ENCODE measurements around the gene THUMPD1. TPM values are rescaled to one million over a fixed set of nuclear protein-coding genes. Genes with fewer than 3 reads are reported as not detected.
"Not testable (repeated sequence)": the region's sequence is repeated elsewhere in the genome, so short reads cannot be mapped to it uniquely, and the experiment has no call there.

Gene THUMPD1
- total RNA-seq, 4 donors from 2014 or later = 26.5 to 58.0 (median 44.1) TPM

DNA sequence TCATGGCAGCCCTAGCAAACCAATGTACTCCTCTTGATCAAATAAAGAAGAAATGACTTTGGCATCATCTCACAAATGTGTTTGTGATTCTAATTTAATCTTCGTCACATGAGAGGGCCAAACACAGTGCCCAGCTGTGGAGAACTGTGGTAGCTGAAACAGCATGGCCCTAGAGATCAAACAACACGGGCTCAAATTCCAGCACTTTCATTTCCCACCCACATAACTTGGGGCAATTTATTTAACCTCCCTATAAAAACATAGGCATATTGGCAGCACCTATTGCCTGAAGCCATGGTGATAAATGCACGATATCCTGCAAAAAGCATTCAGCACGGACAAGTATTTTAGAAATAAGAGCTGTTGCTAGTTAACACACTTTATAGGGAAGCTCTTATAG is 46.6 kb downstream of the THUMPD1 start:
- WGBS, 2 donors = 46 to 54% methylated on average over 4 of the region's 4 CpGs
- no peak for TF ChIP-seq POLR2A (IDR thresholded peaks at IDR 0.05)
- TF ChIP-seq, protein P1, sequence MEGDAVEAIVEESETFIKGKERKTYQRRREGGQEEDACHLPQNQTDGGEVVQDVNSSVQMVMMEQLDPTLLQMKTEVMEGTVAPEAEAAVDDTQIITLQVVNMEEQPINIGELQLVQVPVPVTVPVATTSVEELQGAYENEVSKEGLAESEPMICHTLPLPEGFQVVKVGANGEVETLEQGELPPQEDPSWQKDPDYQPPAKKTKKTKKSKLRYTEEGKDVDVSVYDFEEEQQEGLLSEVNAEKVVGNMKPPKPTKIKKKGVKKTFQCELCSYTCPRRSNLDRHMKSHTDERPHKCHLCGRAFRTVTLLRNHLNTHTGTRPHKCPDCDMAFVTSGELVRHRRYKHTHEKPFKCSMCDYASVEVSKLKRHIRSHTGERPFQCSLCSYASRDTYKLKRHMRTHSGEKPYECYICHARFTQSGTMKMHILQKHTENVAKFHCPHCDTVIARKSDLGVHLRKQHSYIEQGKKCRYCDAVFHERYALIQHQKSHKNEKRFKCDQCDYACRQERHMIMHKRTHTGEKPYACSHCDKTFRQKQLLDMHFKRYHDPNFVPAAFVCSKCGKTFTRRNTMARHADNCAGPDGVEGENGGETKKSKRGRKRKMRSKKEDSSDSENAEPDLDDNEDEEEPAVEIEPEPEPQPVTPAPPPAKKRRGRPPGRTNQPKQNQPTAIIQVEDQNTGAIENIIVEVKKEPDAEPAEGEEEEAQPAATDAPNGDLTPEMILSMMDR (IDR thresholded peaks at IDR 0.05) = no peak
- no peaks in the 10 kb centered on the region for H3K9me3 ChIP-seq
- no peaks in the 10 kb centered on the region for H3K4me1 ChIP-seq
- no peak overlapping the region for H3K4me3 ChIP-seq
- no peaks in the 10 kb centered on the region for H3K36me3 ChIP-seq
- no peak overlapping the region for H3K27ac ChIP-seq
- intact Hi-C loops (cut with DNase I) = no loop called here
- no peaks in the 10 kb centered on the region for H3K27me3 ChIP-seq
- DNase-seq = no peak

DNA sequence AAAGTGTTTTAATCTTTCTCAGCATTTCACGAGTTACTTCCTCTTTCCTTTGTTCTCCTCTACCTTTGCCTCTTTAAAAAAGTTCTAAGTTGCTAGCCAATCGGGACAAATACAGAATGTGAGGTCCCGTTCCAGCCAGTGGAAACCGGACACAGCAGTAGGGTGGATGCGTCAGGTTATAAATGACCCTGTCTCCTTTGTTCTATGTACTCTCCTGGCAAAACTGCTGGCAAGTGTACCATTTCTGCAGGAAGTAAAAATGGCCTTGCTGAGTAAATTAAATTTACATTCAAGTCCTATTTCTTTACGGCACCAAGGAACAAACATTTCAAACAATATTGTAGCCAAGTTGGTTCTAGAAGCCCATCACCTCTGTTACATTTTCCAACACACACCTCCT is 47.5 kb downstream of the THUMPD1 start:
- H3K27ac ChIP-seq; H3K4me1 ChIP-seq; H3K9me3 ChIP-seq; H3K4me3 ChIP-seq; H3K27me3 ChIP-seq; DNase-seq; intact Hi-C loops (cut with DNase I); H3K36me3 ChIP-seq: not testable (repeated sequence)
- 42 to 45% methylated on average over 6 of the region's 6 CpGs for WGBS, 2 donors

DNA sequence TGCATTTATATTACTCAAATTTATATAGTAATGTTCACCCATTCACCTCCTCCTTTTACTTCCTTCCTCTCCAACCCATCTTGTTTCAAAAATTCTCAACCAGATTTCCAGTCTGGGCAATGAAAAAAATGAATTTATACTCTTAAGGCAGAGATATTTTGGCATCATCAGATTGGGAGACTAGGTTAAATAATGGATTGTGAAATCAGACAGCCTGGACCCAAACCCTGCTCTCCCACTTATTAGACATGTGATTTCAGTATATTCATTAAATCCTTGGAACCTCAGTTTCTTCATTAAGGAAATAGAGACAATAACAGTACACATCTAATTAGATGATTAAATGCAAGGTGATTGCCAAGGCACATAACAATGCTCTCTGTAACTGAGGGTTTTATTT is 52.0 kb downstream of the THUMPD1 start:
- Histone ChIP-seq H3K9me3 (no peaks in the 10 kb centered on the region), H3K27me3 (no peaks in the 10 kb centered on the region), H3K27ac (no peak overlapping the region), H3K36me3 (no peaks in the 10 kb centered on the region), H3K4me3 (no peak overlapping the region), H3K4me1 (no peaks in the 10 kb centered on the region)
- intact Hi-C loops (cut with DNase I) = no loop called here
- TF ChIP-seq POLR2A (IDR thresholded peaks at IDR 0.05) = no peak
- TF ChIP-seq, protein P1 (IDR thresholded peaks at IDR 0.05) = no peak
- no peak for DNase-seq

DNA sequence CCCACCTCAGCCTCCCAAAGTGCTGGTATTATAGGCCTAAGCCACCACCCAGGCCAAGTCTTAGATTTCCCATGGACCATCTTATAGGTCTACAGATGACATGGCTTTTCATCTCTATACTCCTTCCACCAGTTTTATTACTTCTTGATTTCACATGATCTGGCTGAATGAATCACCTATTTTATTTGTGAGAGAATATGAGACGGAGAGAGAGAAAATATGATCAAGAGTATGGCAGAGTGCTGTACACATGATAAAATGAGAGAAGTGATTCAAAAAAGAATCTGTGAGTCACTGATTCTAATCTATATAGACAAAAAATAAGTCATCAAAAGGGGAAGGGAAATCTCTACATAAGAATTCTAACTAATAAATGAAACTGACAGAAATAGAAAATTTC is 57.8 kb downstream of the THUMPD1 start:
- Histone ChIP-seq H3K36me3 (no peaks in the 10 kb centered on the region), H3K9me3 (no peaks in the 10 kb centered on the region), H3K27ac (no peak overlapping the region), H3K4me3 (no peak overlapping the region), H3K4me1 (no peaks in the 10 kb centered on the region), H3K27me3 (no peaks in the 10 kb centered on the region)
- intact Hi-C loops (cut with DNase I) = no loop called here
- TF ChIP-seq, protein P1 (IDR thresholded peaks at IDR 0.05) = no peak
- no peak for TF ChIP-seq POLR2A (IDR thresholded peaks at IDR 0.05)
- 46 to 83% methylated on average over 1 of the region's 1 CpG for WGBS, 2 donors
- no peak for DNase-seq

Small RNA genes within 50 kb of the gene (small RNA-seq; reads per million reads assigned to genes)
- gene RNU6-944P = 0 reads per million in 4 donors

Other genes starting within 250 kb of the THUMPD1 start
- not detected for gene ACSM2B, start 165.5 kb downstream of the THUMPD1 start, total RNA-seq
- gene ACSM1, start 44.1 kb downstream of the THUMPD1 start, total RNA-seq = 1 to 10 TPM in 1 of 4 donors, under 1 TPM in 2, not detected in 1; 0.13 to 1.3 (median 0.76) TPM
- gene ACSM3, start 22.2 kb upstream of the THUMPD1 start, total RNA-seq = 1 to 10 TPM in 3 of 4 donors, under 1 TPM in 1; 0.57 to 8.6 (median 3.8) TPM
- 10 to 100 TPM; 12.5 to 20.0 (median 19.0) TPM for gene ERI2, start 64.7 kb upstream of the THUMPD1 start, total RNA-seq
- gene REXO5, start 64.7 kb upstream of the THUMPD1 start, total RNA-seq = 1 to 10 TPM in 3 of 4 donors, under 1 TPM in 1; 0.49 to 3.2 (median 2.7) TPM
- 10 to 100 TPM; 14.5 to 37.2 (median 19.4) TPM for gene DCUN1D3, start 158.5 kb upstream of the THUMPD1 start, total RNA-seq
- 10 to 100 TPM; 21.9 to 37.9 (median 34.3) TPM for gene LYRM1, start 159.0 kb upstream of the THUMPD1 start, total RNA-seq